AG04450 (cell line): ENCODE measurements around the gene MIEF1. TPM values are rescaled to one million over a fixed set of nuclear protein-coding genes. Genes with fewer than 3 reads are reported as not detected.

Source experiments
- CTCF ChIA-PET: fragments of 300-600, 350-600 bp; formaldehyde crosslinking; extraction: SDS; loops from one replicate; lab custom pipeline; 2022; ENCODE audit warnings: antibody characterized with exemption, inconsistent platforms; lab: Charles Lee
- POLR2A ChIA-PET: fragments of 350-600 bp; formaldehyde crosslinking; extraction: SDS; loops from one replicate; lab custom pipeline; 2021; ENCODE audit warnings: antibody characterized with exemption, inconsistent platforms; lab: Yijun Ruan, JAX
- DNase-seq: peaks from one replicate; pipeline ENCODE4 v3.0.0-alpha.2; 2011; ENCODE audit warnings: low read depth, low spot score
- H3K27ac ChIP-seq: one replicate; pipeline ENCODE4 v1.5.1; 2012; ENCODE audit warnings: low read depth, low read length, control low read depth
- H3K27me3 ChIP-seq: one replicate; pipeline ENCODE4 v1.6.0; 2012; ENCODE audit warnings: low read length; ENCODE audit not compliant: control insufficient read depth, insufficient read depth
- H3K4me3 ChIP-seq: 2 replicates; pipeline ENCODE4 v1.5.1; 2011; ENCODE audit warnings: mild to moderate bottlenecking, low read depth, low read length, control low read depth
- H3K9me3 ChIP-seq: 2 replicates; pipeline ENCODE4 v1.5.1; 2012; ENCODE audit warnings: low read length; ENCODE audit not compliant: control insufficient read depth, insufficient read depth
- polyA plus RNA-seq: library from polyadenylated mRNA; depleted of rRNA; stranded (reverse); fragments of >200 nt; gene quantifications from 2 replicates; pipeline ENCODE4 v1.2.3, GENCODE V29; 2011
- TF ChIP-seq, protein P1 (sequence below): IDR thresholded peaks from 2 replicates; pipeline ENCODE4 v1.5.1; 2011; ENCODE audit warnings: low read depth, low read length, control low read depth, inconsistent platforms

Gene MIEF1
- polyA plus RNA-seq, 1 experiment, result 18.9 TPM

DNA sequence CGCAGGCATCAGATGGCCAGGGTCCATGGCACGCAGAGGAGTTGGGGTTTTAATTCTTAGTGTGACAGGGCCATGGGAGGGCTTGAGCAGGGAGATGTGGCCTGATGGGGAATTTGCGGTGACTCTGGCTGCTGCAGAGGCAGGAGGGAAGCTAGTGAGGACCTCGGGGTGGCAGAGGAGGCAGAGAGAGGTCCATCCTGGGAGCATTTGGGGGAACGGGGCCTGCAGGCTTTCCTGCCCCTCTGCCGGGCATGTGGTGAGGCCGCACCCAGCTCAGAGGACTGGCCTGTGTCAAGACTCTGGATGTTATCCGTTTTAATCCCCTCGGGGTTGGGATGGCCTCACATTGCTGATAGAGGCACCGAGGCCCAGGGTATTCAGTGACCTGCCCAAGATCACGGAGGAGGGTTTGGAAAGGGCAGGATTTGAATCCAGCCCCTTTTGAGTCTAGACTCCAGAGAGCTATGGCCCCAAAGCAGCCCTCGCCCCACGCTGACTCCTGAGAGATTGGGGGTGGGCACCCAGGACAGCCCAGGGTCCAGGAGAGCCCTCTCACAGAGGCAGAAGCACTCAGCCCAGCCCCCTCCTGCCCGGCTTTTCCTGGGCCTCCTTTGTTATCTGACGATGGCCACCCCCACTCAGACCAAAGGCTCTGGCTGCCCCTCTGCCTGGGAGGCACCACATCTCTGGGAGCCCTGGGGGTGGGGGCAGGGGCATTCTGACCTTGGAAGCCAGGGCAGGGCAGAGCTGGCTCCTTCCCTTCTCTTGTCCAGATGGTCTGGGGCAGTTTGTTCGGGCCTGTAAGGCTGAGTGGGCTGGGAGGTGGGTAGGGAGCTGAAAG is 31.4 kb upstream of the MIEF1 start:
- CTCF ChIA-PET, result no interaction called here
- no peak overlapping the region for H3K4me3 ChIP-seq
- no peaks in the 10 kb centered on the region for H3K9me3 ChIP-seq
- DNase-seq, result no peak
- H3K27ac ChIP-seq, result no peak overlapping the region
- POLR2A ChIA-PET, result no interaction called here
- TF ChIP-seq, protein P1, sequence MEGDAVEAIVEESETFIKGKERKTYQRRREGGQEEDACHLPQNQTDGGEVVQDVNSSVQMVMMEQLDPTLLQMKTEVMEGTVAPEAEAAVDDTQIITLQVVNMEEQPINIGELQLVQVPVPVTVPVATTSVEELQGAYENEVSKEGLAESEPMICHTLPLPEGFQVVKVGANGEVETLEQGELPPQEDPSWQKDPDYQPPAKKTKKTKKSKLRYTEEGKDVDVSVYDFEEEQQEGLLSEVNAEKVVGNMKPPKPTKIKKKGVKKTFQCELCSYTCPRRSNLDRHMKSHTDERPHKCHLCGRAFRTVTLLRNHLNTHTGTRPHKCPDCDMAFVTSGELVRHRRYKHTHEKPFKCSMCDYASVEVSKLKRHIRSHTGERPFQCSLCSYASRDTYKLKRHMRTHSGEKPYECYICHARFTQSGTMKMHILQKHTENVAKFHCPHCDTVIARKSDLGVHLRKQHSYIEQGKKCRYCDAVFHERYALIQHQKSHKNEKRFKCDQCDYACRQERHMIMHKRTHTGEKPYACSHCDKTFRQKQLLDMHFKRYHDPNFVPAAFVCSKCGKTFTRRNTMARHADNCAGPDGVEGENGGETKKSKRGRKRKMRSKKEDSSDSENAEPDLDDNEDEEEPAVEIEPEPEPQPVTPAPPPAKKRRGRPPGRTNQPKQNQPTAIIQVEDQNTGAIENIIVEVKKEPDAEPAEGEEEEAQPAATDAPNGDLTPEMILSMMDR, result no peak
- no peaks in the 10 kb centered on the region for H3K27me3 ChIP-seq

DNA sequence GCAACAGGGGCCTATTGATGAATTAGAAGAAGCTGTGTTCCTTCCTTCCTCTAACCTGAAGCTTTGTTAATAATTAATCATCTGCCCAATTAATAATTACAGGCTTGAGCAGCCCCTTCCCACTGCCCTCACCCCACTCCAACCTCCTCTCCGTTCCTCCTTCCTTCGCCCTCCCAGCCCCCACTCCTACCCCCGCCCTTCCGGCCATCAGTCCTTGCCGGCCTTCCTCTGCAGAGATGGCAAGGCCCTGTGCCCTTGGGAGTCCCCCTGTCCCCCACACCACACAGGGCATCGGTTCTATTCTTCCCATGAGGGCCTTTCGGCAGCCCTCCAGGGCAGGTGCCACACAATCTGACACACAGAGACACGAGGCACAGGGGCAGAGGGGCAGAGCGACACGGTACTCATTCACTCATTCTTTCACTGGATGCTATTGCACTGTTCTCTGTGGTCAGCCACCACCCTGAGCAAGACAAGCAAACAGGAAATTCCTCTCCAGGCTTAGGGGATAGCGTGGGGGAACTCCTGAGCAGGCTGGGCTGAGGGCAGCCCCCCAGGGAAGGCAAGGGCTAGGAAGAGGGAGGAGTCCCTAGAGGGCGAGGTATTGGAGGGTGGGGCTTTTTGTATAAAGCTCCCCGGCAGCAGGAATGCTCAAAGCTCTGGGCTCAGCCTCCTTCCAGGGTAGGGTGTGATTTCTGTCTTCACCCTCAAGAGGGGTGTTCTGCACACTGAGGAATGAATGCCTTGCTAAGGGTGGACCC is 30.5 kb upstream of the MIEF1 start:
- no peaks in the 10 kb centered on the region for H3K27me3 ChIP-seq
- H3K9me3 ChIP-seq, result no peaks in the 10 kb centered on the region
- peak overlapping the region; percentile 21 for H3K27ac ChIP-seq
- DNase-seq, result no peak
- TF ChIP-seq, protein P1, result no peak
- CTCF ChIA-PET, result interaction anchor here (0.7 kb wide), 1 partner anchor 43 kb away, joined by 3 read pairs; no protein-coding TSS in a partner anchor
- POLR2A ChIA-PET, result no interaction called here
- no peak overlapping the region for H3K4me3 ChIP-seq

DNA sequence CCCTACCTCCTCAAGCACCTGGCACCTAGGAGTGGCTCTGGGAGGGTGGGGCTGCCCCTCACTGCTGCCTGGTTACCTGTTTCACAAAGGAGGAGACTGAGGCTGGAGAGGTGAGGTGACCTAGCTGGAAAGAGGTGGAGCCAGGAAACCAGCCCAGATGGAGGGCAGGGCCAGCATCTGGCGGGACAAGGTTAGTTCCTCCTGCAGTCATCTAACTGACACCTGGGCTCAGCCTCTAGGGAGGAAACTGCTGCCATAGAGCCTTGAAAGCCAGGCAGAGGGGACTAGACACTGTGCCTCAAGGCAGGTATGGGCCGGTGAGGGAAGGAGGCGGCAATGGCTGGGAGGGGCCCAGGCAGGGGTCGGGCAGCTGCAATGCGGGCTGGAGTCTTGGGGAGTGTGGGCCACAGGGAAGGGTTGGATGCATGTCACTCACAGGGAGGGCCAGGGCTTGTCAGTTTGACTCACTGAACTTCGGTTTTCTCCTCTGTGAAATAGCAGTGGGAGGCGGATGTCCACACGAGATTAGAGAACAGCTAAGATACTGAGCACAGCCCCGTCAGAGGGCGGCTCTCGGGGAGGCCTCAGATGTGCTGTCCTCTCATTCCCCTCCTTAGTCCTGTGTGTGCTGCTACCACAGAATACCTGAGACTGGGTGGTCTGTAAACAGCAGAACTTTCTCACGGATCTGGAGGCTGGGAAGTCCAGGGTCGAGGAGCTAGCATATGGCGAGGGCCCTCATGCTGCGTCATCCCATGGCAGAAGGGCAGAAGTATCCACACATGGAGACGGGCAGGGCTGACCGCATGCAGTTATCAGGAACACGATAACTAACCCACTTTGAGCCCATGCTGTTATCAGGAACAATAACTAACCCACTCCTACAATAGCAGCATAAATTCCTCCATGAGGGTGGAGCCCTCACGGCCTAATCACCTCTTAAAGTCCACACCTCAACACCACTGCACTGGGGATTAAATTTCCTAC is 29.2 kb upstream of the MIEF1 start:
- CTCF ChIA-PET, result no interaction called here
- Histone ChIP-seq H3K27me3 (no peaks in the 10 kb centered on the region), H3K4me3 (no peak overlapping the region), H3K27ac (no peak overlapping the region), H3K9me3 (no peaks in the 10 kb centered on the region)
- DNase-seq, result no peak
- POLR2A ChIA-PET, result interaction anchor here (0.5 kb wide), 1 partner anchor 873 kb away, joined by 5 read pairs; no protein-coding TSS in a partner anchor
- TF ChIP-seq, protein P1, result no peak

DNA sequence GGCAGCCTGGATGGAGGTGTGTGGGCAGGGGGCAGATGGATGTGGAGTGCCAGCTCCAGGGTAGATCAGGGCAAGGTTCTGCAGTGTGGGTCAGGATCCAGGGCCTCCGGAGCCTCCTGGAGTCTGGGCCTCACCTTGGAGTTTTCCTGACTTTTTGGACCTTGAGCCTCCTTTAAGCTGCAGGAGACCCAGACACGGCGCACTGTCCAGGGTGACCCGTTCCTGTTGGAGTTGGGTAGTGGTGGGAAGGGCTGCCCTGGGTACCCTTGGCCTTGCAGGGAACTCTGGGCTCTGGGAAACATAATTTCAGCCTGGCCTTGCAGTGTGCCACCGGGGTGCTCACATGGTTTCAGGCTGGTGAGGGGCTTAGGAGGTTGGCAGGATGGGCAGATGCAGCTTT is 28.2 kb upstream of the MIEF1 start:
- CTCF ChIA-PET, result no interaction called here
- DNase-seq, result no peak
- H3K9me3 ChIP-seq, result no peaks in the 10 kb centered on the region
- H3K4me3 ChIP-seq, result no peak overlapping the region
- POLR2A ChIA-PET, result interaction anchor here (0.5 kb wide), 1 partner anchor 872 kb away, joined by 5 read pairs; no protein-coding TSS in a partner anchor
- TF ChIP-seq, protein P1, result no peak
- H3K27ac ChIP-seq, result peak overlapping the region; percentile 11
- H3K27me3 ChIP-seq, result no peaks in the 10 kb centered on the region
